ENCODE measurements around the gene NEK1. TPM values are rescaled to one million over a fixed set of nuclear protein-coding genes. Genes with fewer than 3 reads are reported as not detected.

Gene NEK1
- total and polyA plus RNA-seq, 4 donors = 3.6 to 32.9 (median 9.3) TPM

- H3K36me3 ChIP-seq (ENCODE audit: control insufficient read depth in 4 of 4, insufficient read depth in 4 of 4, low read length in 4 of 4) = peaks cover 0 to 4% (median 2%) of the 10 kb centered on the region in 4 donors
- WGBS, 2 donors = 61 to 67% methylated on average over 1 of the region's 1 CpG
- peak in 1 of 3 donors; percentile 3 for DNase-seq
- no peaks in the 10 kb centered on the region for H3K27me3 ChIP-seq (ENCODE audit: control insufficient read depth in 3 of 3, insufficient read depth in 3 of 3, low read length in 2 of 3)
- H3K4me1 ChIP-seq (ENCODE audit: control insufficient read depth in 5 of 5, insufficient read depth in 5 of 5, low read length in 5 of 5) = peaks cover 0 to 3% (median 0%) of the 10 kb centered on the region in 5 donors
- no peaks in the 10 kb centered on the region for H3K9me3 ChIP-seq (ENCODE audit: control insufficient read depth in 4 of 4, insufficient read depth in 3 of 4, low read length in 3 of 4)
- H3K27ac ChIP-seq (ENCODE audit: low read depth in 1 of 2, low read length in 1 of 2) = no peak overlapping the region
- TF ChIP-seq, protein P1, sequence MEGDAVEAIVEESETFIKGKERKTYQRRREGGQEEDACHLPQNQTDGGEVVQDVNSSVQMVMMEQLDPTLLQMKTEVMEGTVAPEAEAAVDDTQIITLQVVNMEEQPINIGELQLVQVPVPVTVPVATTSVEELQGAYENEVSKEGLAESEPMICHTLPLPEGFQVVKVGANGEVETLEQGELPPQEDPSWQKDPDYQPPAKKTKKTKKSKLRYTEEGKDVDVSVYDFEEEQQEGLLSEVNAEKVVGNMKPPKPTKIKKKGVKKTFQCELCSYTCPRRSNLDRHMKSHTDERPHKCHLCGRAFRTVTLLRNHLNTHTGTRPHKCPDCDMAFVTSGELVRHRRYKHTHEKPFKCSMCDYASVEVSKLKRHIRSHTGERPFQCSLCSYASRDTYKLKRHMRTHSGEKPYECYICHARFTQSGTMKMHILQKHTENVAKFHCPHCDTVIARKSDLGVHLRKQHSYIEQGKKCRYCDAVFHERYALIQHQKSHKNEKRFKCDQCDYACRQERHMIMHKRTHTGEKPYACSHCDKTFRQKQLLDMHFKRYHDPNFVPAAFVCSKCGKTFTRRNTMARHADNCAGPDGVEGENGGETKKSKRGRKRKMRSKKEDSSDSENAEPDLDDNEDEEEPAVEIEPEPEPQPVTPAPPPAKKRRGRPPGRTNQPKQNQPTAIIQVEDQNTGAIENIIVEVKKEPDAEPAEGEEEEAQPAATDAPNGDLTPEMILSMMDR (IDR thresholded peaks at IDR 0.05; ENCODE audit: control extremely low read depth, extremely low read depth) = no peak
- no peak overlapping the region for H3K4me3 ChIP-seq
- no peak for ATAC-seq (ENCODE audit: insufficient read depth, low FRiP score)
- H3K9ac ChIP-seq (ENCODE audit: insufficient read depth in 1 of 2, low read length in 2 of 2) = no peak overlapping the region
These were observed 207.4 kb downstream of the NEK1 start for GRCh38 chr4:169404960-169405359.

DNA sequence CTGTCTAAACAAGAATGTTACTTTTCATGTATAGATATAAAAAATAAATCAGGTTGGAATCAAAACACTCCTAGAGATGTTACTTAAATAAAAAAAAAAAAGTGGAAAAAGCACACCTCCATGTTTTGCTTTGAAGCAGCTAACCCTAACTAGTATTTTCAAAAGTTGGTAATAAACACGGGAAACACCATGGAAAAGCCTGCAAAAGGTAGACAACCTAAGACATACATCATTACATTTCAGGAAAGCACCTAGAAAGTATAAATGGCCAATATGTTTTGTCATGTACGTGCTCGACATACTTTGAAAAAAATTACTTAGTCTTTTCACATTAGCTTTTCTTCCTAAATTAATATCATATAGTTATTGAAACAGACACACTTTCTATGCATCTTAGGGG, 211.6 kb downstream of the NEK1 start:
- 66 to 80% methylated on average over 3 of the region's 3 CpGs for WGBS, 2 donors
- Histone ChIP-seq H3K4me3 (no peak overlapping the region), H3K27ac (ENCODE audit: low read depth in 1 of 2, low read length in 1 of 2) (no peak overlapping the region), H3K9me3 (ENCODE audit: control insufficient read depth in 4 of 4, insufficient read depth in 3 of 4, low read length in 3 of 4) (no peaks in the 10 kb centered on the region), H3K4me1 (ENCODE audit: control insufficient read depth in 5 of 5, insufficient read depth in 5 of 5, low read length in 5 of 5) (no peaks in the 10 kb centered on the region), H3K9ac (ENCODE audit: insufficient read depth in 1 of 2, low read length in 2 of 2) (no peak overlapping the region), H3K36me3 (ENCODE audit: control insufficient read depth in 4 of 4, insufficient read depth in 4 of 4, low read length in 4 of 4) (peaks cover 0 to 11% (median 2%) of the 10 kb centered on the region in 4 donors), H3K27me3 (ENCODE audit: control insufficient read depth in 3 of 3, insufficient read depth in 3 of 3, low read length in 2 of 3) (no peaks in the 10 kb centered on the region)
- no peak for DNase-seq
- ATAC-seq (ENCODE audit: insufficient read depth, low FRiP score) = no peak
- TF ChIP-seq, protein P1 (IDR thresholded peaks at IDR 0.05; ENCODE audit: control extremely low read depth, extremely low read depth) = no peak

DNA sequence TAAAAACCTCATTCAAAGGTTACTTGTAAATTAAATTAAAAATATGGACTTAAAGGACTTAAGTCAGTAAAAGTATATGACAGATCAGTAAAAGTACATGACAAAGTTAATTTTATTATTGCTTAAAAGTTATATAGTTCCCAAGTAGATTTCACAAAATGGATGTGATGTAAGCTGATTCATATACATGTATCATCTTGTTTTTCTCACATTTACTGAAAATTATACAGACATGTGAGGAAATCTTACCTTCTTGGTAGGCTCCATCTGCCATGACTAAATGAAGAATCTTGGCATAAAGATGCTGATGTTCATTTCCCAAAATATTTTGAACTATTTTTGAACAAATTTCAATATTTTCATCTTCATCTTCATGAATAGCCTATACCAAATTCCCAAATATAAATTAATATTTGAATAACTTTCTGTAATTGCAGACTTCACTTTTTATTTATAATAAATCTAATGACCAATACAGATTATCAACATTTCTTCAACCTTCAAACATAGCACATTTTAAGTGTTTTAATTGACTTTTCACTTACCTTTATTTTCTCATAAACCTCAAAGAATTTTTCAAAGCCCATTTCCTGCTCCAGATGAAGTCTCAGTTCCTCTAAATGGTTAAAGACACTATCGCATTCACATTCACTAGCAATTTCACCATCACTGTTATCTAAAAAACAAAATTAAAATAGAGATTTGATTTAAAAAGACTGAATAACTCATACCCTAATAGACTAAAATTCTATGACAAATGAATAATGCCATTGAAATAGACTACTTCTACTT, 212.2 kb downstream of the NEK1 start:
- TF ChIP-seq, protein P1 (IDR thresholded peaks at IDR 0.05; ENCODE audit: control extremely low read depth, extremely low read depth) = no peak
- H3K9ac ChIP-seq (ENCODE audit: insufficient read depth in 1 of 2, low read length in 2 of 2) = no peak overlapping the region
- ATAC-seq (ENCODE audit: insufficient read depth, low FRiP score) = no peak

More for the DNA sequence above, 212.2 kb downstream of the NEK1 start:
- Histone ChIP-seq H3K27ac (ENCODE audit: low read depth in 1 of 2, low read length in 1 of 2) (no peak overlapping the region), H3K4me3 (no peak overlapping the region), H3K4me1 (ENCODE audit: control insufficient read depth in 5 of 5, insufficient read depth in 5 of 5, low read length in 5 of 5) (no peaks in the 10 kb centered on the region), H3K9me3 (ENCODE audit: control insufficient read depth in 4 of 4, insufficient read depth in 3 of 4, low read length in 3 of 4) (no peaks in the 10 kb centered on the region), H3K36me3 (ENCODE audit: control insufficient read depth in 4 of 4, insufficient read depth in 4 of 4, low read length in 4 of 4) (peaks cover 0 to 11% (median 2%) of the 10 kb centered on the region in 4 donors), H3K27me3 (ENCODE audit: control insufficient read depth in 3 of 3, insufficient read depth in 3 of 3, low read length in 2 of 3) (no peaks in the 10 kb centered on the region)
- no peak for DNase-seq
- WGBS, 2 donors = 72 to 85% methylated on average over 1 of the region's 1 CpG
